DMS53 treated with DMSO at 0.1 percent for 48 hours (cell line): ENCODE measurements around the gene SLC34A1.
A peak's percentile ranks its signal among the peaks of the same experiment; 100 is the strongest.
"Not testable (repeated sequence)": the region's sequence is repeated elsewhere in the genome, so short reads cannot be mapped to it uniquely, and the experiment has no call there.

ENCODE experiments used
- DNase-seq: peaks from one replicate; lab custom pipeline; 2025; ENCODE audit not compliant: unreplicated experiment; lab: John Stamatoyannopoulos, UW

The SLC34A1 gene

DNA sequence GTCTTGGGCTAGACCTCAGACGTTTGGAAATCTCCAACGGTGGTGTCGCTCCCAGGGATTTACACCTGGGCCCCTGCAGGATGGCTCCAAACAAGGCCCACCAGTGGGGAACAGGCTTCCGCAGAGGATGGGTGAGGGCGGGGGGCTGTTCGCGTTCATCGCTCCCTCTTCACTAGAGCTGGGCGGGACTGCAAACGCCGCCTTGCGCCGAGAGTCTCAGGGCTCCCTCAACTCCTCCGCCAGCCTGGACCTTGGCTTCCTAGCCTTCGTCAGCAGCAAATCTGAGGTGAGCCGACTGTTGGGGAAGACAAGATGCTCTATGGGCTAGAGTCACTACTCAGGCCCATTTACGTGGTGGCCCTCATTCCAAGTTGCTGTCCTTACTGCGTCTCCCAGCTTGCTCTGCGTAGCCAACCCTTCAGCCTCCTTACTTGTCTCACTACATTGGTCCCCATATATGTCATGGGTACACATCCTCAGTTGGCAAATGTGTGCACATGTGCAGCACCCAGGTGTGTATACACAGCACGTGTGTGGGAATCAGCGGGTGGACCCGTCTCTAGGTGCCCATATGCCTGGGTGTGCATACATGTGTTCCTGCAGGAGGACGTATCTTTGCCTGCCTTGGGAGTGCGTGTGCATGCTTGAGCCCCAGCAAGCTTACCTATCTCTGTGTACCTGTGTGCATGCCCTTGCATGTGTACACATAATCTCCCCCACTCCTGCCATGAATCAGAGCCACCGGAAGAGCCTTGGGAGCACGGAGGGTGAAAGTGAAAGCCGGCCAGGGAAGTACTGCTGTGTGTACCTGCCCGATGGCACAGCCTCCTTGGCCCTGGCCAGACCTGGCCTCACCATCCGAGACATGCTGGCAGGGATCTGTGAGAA is 16.0 kb upstream of the SLC34A1 start:
- DNase-seq = no peak

DNA sequence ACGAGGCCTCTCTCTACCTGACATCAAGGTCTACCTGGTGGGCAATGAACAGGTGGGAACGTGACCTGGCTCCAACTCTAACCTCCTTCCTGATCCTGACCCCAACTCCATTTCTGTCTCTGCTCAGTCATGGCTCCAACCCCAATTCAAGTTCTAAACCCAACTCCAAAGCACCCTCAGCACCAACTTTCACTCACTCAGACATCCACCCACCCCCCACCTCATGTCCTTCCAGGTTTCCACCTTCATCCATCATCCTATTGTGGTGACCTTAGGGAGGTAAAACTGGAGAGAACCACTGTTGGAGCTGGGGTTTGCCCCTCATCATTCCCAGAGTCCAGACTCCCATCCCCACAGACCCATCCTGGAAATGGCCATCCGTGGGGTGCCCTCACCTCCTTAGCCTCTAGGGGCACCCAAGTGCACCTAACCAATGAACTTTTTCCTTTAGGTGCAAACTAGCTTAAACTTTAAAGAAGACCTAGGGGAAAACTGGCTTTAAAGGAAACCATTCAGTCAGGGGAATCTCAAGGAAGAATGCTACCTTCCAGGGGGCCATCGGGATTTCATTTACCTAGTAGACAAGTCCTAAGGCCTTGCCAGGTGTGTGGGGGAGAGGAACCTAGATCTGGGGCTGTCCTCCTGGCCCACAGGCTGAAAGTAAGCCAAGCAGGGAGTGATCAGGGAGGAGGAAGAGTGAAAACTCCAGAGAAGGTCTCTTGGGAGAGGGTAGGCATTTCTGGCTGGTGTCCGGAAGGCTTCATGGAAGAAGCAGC is 15.2 kb upstream of the SLC34A1 start:
- DNase-seq = no peak

DNA sequence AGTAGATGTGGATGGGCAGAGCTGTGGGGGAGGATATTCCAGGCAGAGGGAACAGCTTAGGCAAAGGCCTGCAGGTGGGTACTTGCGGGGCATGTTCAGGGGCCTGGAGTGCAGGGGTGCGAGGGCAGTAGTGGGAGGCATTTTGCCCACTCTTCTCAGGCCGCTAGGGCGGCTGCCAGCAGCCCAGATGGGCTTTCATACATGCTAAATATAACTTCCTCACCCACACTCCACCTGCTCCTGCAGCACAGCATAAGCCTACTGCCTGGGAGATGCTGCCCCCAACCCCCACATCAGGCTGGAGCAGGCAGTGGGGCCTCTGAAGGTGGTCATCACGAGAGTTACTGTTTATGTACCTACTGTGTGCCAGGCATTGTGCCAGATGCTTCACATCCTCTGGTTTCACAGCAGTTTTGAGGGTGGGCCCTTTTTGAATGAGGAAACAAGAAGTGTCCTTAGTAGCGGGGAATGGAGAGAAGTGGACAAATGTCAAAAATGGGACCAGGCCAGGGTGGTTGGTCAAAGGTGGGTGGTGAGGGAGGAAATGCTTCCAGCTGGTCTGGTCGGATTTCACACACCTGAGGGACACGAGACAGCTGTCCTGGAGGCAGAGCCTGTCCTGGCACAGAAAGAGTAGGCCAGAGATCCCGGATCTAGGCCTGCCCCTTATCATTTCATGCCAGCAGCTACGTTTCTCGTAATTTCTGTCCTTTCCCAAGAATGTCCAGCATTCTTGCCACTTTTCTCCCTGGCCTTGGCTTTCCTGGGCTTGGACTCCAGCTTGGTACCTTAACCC is 14.4 kb upstream of the SLC34A1 start:
- DNase-seq = no peak

DNA sequence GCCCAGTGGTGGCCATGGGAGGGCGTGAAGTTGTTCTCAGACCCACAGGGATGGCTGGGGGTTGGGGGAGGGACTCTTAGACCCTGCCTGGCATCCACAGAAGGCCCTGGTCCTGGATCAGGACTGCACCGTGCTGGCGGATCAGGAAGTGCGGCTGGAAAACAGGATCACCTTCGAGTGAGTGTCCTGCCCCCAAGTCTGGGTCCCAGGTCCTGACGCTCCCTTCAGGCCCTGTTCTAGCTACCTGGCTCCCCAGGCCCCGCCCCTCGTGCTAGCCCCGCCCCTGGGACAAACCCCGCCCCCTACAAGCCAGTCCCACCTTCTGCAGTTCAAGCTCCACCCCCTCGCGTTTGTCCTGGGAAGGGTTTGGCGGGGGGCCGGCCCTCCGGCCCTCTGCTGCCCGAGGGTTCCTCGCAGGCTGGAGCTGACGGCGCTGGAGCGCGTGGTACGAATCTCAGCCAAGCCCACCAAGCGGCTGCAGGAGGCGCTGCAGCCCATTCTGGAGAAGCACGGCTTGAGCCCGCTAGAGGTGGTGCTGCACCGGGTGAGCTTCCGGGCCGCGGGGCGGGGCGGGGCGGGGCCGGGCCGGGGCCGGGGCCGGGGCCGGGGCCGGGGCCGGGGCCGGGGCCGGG is 13.6 kb upstream of the SLC34A1 start:
- DNase-seq = peak; percentile 78

DNA sequence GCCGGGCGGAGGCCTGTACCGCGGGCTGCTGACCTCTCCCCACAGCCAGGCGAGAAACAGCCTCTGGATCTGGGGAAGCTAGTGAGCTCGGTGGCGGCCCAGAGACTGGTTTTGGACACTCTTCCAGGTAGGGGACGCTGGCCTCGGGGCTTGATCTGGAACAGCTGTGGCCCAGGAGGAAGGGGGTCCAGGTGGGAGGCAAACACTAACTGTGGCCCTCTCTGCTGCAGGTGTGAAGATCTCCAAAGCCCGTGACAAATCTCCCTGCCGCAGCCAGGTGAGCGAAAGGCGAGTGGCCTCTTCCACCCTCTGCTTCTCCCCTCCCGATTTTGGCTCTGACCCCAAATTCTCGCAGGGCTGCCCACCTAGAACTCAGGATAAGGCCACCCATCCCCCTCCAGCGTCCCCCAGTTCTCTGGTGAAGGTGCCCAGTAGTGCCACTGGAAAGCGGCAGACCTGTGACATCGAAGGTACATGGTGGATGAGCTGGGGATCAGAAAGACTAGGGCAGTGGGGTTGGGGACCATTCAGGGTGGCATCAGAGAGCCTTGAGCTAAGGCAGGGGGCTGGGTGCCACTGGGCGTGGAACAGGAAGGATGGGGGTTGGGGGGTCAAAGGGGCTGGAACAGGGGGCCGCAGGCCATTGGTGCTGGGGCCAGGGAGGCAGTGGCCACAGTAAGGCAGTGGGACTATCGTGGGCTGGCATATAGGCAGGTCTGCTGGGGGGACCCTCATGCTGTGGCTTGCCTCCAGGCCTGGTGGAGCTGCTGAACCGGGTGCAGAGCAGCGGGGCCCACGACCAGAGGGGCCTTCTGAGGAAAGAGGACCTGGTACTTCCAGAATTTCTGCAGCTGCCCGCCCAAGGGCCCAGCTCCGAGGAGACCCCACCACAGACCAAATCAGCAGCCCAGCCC is 12.9 kb upstream of the SLC34A1 start:
- DNase-seq = no peak

DNA sequence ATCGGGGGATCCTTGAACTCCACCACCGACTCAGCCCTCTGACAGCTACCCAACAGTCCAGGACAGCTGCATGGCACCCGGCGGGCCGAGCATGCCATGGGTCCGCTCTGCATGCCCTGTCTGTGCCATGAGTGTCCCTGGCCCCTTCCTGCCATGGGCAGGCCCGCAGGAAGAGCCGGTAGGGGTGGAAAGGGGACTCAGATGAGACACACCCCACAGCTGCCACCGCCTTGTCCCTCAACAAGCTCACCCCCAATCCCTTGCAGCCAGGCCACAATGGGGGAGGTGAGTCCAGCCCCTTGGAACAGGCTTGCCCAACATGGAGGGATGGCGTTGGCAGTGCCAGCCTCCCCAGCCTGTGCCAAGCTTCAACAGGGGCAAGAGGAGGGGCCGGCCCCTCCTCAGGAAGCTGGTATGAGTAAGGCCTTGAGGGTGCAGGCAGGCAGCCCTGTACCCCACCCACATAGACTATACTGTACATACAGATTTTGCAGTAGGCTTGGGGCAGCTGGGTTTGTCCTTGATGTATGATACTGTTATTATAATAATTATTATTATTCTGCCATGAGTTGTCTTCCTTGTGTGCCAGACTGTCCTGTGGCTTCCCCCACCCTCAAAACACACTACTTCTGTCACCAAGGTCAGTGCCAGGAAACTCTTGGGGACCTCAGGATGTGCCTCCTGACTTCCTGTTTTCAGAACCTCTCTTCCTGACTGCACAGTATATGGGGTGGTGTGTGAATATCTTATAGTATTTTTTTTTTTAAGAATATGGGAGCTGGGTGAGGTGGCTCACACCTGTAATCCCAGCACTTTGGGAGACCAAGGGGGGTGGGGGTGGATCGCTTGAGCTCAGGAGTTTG is 12.0 kb upstream of the SLC34A1 start:
- no peak for DNase-seq

DNA sequence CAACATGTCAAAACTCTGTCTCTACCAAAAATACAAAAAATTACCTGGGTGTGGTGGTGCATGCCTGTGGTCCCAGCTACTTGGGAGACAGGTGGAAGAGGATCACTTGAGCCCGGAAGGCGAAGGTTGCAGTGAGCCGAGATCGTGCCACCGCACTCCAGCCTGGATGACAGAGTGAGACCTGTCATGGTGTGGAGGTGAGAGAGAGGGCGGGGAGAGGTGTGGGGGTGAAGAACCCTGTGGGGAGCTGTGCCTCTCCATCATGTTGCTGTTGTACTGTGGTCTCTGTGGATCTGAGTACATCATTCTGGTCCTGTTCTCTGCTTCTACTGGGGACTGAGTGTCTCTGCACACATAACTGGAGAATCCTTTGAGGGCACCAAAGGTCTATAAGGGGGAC is 11.3 kb upstream of the SLC34A1 start:
- no peak for DNase-seq

DNA sequence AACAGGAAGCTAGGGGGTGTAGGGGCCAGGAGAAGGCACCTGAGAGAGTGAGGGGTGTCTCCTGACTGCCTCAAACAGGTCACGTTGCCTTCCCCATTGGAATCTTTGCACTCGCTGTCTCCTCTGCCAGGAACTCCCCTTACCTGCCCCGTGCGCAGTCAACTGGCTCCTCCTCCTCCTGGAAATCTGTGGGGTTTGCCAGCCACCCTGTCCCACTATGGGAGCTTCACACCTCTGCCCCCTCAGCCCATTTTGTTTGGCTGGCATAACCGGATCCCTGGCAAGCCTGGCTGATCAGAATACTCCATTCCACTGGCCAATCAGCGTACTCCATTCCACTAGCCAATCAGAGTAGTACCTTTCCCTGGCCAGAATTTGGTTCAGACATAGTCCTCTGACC is 10.4 kb upstream of the SLC34A1 start:
- no peak for DNase-seq

DNA sequence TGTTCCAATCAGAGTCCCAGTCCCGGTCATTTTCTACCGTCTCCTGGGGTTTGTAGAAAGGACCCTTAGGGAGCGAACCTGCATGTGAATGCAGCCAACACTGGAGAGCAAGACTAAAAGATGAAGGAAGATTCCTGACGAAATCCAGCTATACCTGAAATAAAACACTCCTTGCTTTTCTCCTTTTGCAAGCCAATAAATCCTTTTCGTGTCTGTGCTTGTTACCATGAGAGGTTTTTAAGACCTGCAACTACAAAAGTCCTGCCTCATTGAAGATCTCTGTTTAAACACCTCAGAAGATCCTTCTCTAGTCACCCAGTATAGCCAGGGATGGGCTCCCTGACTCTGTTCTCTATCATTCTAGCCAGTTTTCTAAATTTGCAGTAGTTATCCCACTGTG is 10.0 kb upstream of the SLC34A1 start:
- no peak for DNase-seq

DNA sequence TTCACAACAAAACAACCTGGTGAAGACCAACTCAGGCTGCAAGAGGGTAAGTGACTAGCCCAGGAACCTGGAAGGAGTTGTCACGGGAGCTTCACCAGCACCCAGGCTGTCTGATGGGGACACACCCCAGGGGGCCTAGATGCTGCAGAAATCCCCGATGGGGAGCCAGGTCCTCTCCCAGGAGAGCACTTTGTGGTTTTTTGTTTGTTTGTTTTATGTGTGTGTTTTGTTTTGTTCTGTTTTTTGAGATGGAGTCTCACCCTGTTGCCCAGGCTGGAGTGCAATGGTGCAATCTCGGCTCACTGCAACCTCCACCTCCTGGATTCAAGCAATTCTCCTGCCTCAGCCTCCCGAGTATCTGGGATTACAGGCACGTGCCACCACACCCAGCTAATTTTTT is 8.7 kb upstream of the SLC34A1 start:
- not testable (repeated sequence) for DNase-seq

DNA sequence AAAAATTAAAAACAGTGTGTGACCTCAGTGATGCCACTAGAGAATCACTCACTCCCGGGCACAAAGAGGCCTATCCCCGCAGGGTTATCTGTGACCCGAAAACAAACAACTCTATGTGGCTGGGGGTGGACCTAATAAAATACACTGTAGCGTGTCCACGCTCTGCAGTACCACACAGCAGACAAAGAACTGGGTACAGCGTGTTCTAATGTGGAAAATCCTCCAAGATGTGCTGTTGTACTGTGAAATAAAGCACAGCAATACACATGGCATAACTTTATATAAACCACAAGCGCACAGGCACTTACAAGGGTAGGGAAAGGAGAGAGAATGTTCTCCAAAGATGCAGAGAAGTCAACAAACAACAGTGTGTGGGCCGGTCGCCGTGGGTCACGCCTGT is 8.1 kb upstream of the SLC34A1 start:
- no peak for DNase-seq

DNA sequence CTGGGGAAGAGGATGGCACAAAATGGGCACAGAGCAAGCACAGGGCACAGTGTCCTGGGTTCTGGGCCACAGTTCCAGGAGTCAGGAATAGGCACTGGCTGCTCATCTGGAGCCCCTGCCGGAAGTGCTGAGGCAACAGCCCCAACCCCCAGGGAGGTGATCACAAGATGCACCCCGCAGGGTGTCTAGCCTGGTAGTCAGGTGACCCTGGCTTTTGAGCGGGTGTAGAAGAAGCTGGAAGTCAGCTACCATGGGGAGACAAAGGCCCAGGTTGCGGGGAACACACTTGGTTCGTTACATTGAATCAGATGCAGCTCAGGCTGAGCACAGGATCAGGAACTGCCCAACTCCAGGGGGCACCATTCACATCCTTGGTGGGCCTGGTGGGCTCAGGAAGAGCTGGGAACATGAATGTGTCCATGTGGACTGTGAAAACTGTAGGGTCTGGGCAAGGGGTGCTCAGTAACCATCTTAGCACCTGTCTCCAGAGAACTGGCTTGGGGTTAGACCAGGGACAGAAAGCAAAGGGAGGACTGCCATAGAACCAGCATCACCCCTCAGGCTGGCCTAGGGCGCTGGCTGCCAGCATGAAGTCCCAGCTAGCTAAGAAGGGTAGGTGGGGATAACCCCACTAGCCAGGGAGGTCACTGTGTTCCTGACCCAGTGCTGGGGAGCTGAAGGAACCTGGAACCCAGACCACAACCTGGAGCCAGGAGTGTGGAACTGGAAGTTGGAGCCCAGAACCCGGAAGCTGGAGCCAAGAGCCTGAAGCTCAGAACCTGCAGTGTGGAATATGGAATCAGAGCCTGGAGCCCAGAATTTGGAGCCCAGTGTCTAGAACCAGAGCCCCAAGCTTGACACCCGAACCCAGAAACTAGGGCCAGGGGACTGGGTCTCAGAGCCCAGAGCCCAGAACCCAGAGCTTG is 6.1 kb upstream of the SLC34A1 start:
- DNase-seq = no peak

DNA sequence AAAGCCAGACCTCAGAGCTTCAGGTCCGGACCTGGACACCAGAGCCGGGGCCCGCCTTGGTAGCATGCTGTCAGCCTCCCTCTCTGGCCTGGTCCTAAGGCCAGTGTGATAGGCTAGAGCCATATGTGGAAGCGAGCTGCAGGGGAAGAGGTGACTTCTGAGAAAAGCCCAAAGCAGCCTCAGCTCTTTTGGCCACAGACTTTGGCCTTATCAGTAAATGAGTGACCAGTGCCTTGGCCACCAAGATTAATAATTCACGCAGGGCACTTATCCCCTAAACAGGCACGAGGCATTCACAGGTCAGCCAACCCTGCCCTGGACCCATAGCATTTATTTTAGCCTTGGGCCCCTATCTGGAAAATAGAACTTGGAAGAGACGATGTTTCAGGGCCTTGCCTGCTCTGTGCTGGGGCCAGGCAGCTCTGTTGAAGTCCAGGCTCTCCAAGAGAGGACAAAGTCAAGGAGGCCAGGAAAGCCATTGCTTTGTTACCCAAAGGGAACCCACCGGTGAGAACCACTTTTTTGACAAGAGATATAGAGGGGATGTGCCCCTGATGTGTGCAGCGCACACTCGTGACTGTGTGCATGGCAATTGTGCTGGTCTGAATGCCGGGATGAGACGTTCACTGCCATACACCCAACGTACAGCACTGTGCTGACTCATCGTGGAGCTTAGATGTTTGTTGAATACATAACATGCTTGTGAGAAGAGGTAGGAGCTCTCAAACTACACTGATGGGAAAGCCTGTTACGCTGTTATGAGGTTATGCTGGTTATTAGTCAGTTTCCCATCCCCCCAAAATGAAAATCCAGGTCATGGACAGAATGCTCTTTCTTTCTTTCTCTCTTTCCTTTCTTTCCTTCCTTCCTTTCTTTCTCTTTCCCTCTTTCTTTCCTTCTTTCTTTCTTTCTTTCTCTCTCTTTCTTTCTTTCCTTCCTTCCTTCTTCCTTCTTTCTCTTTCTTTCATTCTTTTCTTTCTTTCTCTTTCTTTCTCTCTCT is 5.0 kb upstream of the SLC34A1 start:
- DNase-seq = peak; percentile 91

DNA sequence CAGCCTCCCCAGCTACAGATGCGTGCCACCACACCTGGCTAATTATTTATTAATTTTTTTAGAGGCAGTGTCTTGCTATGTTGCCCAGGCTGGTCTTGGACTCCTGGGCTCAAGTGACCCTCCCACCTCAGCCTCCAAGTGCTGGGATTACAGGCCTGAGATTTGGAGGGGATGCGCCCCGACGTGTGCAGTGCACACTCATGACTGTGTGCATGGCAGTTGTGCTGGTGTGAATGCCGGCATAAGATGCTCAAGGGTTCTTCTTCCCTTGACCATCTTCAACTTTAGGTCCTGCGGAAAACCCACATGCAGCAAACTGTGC is 3.5 kb upstream of the SLC34A1 start:
- DNase-seq = no peak

DNA sequence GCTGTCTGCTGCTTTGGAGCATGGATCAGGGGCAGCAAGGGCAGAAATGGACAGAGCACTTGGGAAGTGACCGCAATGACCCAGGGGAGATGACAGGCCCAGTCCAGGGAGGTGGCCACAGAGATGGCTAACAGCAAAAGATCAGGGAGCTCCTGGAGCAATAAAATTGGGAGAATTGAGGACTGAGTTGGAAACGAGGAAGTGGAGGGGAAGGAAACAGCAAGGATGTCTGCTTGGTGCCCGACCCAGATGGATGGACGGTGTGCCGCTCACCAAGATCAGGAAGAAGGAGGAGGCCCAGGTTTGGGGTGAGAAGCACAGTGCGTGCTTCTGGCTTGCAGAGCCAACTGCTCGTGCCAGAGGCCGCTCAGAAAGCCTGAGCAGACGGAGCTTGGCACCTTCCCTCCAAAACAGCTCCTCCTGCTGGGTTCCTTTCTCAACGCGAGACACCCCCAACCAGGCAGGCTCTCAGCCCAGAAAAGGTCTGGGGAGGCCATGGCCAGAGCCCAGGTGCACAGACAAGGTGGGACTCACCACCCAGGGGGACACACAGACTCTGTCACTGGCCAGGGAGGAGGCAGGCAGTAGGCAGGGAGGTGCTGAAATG is 1.7 kb upstream of the SLC34A1 start:
- DNase-seq = no peak

DNA sequence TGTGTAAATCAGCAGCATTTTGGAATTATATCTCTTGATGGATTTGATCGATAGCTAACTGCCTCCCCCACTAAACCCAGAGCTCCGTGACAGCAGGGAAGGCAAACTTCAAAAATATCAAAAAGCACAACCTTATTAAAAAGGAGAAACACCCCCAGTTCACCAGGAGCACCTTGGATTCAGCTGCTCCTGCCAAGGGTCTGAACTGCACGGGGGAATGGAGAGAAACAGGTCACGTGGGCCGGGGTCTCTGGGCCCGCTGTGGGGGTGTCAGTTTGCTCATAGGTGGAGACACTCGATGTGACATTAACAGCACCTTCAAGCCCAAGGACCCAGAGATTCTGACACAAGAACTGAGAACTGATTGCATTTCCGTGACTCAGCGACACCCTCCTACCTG is 1.1 kb upstream of the SLC34A1 start:
- DNase-seq = no peak

DNA sequence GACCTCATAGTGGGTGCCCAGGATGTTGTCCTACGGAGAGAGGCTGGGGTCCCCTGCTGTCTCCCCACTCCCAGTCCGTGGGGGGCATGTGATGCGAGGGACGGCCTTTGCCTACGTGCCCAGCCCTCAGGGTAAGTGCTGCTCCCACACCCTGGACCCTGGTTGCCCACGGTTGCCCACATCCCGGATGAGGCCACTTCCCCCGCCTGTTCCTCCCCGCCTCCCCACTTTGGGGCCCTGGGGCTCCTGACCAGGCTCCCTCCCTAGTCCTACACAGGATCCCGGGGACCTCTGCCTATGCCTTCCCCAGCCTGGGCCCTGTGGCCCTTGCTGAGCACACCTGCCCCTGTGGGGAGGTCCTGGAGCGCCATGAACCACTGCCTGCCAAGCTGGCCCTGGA is 1.5 kb downstream of the SLC34A1 start:
- DNase-seq = no peak
